Caco-2 (cell line): Measurements from ENCODE around the gene RFPL4AL1. TPM values are rescaled to one million over a fixed set of nuclear protein-coding genes. Genes with fewer than 3 reads are reported as not detected.

Experiments
- BruUV-seq: library from RNA; stranded (reverse); fragments of 400-500 nt; replicated peaks from 2 replicates; lab custom pipeline; 2021; lab: Mats Ljungman, UMichigan
- CTCF ChIA-PET: fragments of 300-600 bp; sonication (Branson Sonifier 250); formaldehyde crosslinking; loops from one replicate; lab custom pipeline; 2022; ENCODE audit warnings: antibody characterized with exemption; lab: Charles Lee
- POLR2A ChIA-PET: fragments of 300-600 bp; sonication (Branson Sonifier 250); formaldehyde crosslinking; loops from one replicate; lab custom pipeline; 2022; ENCODE audit warnings: antibody characterized with exemption; lab: Charles Lee
- DNase-seq, 2 experiments: peaks; one replicate each; pipeline versions ENCODE4 v3.0.0 to v3.0.0-alpha.2; 2020 to 2022
- H3K27me3 ChIP-seq: replicated peaks from 2 replicates; pipeline ENCODE4 v1.6.0; 2011; ENCODE audit warnings: low read length; ENCODE audit not compliant: control insufficient read depth, insufficient read depth
- H3K36me3 ChIP-seq: 2 replicates; pipeline ENCODE4 v1.5.1; 2011; ENCODE audit warnings: low read length; ENCODE audit not compliant: control insufficient read depth, insufficient read depth
- H3K4me1 ChIP-seq: fragments of 250-450 bp; sonication (Bioruptor Pico); 2 replicates; pipeline ENCODE4 v1.5.1; 2020; ENCODE audit warnings: mild to moderate bottlenecking
- H3K4me3 ChIP-seq: 2 replicates; pipeline ENCODE4 v1.5.1; 2011; ENCODE audit warnings: low read depth, mild to moderate bottlenecking, control low read depth, low read length
- H3K9me3 ChIP-seq: fragments of 250-450 bp; sonication (Bioruptor Pico); 2 replicates; pipeline ENCODE4 v1.5.1; 2020; ENCODE audit warnings: mild to moderate bottlenecking, moderate library complexity
- H3K27ac Mint-ChIP-seq: one replicate; pipeline ENCODE4 v1.8.0; 2022; ENCODE audit warnings: mixed read lengths; ENCODE audit not compliant: unreplicated experiment
- H3K27me3 Mint-ChIP-seq: one replicate; pipeline ENCODE4 v1.8.0; 2022; ENCODE audit warnings: mixed read lengths; ENCODE audit not compliant: insufficient read depth, unreplicated experiment
- H3K36me3 Mint-ChIP-seq: one replicate; pipeline ENCODE4 v1.8.0; 2022; ENCODE audit warnings: mild to moderate bottlenecking, mixed read lengths; ENCODE audit not compliant: insufficient read depth, unreplicated experiment
- H3K4me1 Mint-ChIP-seq: one replicate; pipeline ENCODE4 v1.8.0; 2022; ENCODE audit warnings: low read depth, mixed read lengths; ENCODE audit not compliant: unreplicated experiment
- H3K4me3 Mint-ChIP-seq: one replicate; pipeline ENCODE4 v1.8.0; 2022; ENCODE audit warnings: mild to moderate bottlenecking, moderate library complexity, mixed read lengths; ENCODE audit not compliant: unreplicated experiment
- H3K9me3 Mint-ChIP-seq: one replicate; pipeline ENCODE4 v1.8.0; 2022; ENCODE audit warnings: mixed read lengths; ENCODE audit not compliant: unreplicated experiment
- CTCF ChIP-seq, 2 experiments: fragments of 200-600 bp in 1 of 2; IDR thresholded peaks; 1 replicate in 1 of 2; 2 replicates in 1 of 2; pipeline versions ENCODE4 v1.5.1 to v1.8.0; 2011 to 2022; ENCODE audit warnings: antibody characterized with exemption in 1 of 2, control low read depth in 1 of 2, inconsistent platforms in 1 of 2, low read depth in 1 of 2, low read length in 1 of 2, mild to moderate bottlenecking in 1 of 2, moderate library complexity in 1 of 2; ENCODE audit not compliant: insufficient read depth in 1 of 2, severe bottlenecking in 1 of 2, unreplicated experiment in 1 of 2
- intact Hi-C: fragments of 100-400 bp; cut with micrococcal nuclease; formaldehyde crosslinking; loops from one replicate; pipeline ENCODE4 v1.10.0; 2022; ENCODE audit not compliant: unreplicated experiment
- total RNA-seq: library from RNA; stranded (reverse); gene quantifications from 2 replicates; pipeline ENCODE4 v1.2.3, GENCODE V29; 2022

RFPL4AL1 gene
- total RNA-seq, 1 experiment from 2014 or later = not detected

- Mint-ChIP-seq H3K4me3 (no peak overlapping the region), H3K9me3 (no peaks in the 10 kb centered on the region), H3K27me3 (peaks cover 24% of the 10 kb centered on the region), H3K27ac (no peak overlapping the region), H3K36me3 (no peaks in the 10 kb centered on the region), H3K4me1 (no peaks in the 10 kb centered on the region)
- CTCF ChIA-PET = no interaction called here
- no peak for DNase-seq
- Histone ChIP-seq H3K9me3 (peaks cover 3% of the 10 kb centered on the region; the same call in 1 of the 2 replicates), H3K36me3 (no peaks in the 10 kb centered on the region), H3K4me1 (0 out of 2 replicates have a peak, but pooled peaks cover 4% of the 10 kb centered on the region), H3K27me3 (no peaks in the 10 kb centered on the region), H3K4me3 (no peak overlapping the region)
- intact Hi-C loops = no loop called here
- TF ChIP-seq CTCF (IDR thresholded peaks at IDR 0.05; ENCODE audit: insufficient read depth in 1 of 2, low read depth in 1 of 2, low read length in 1 of 2, severe bottlenecking in 1 of 2, unreplicated experiment in 1 of 2) = no peak
- POLR2A ChIA-PET = interaction anchor here (0.6 kb wide), 1 partner anchor 175 kb away, joined by 3 read pairs; no protein-coding TSS in a partner anchor
- BruUV-seq = no TSS peak
Observed at GRCh38 chr19:55813906-55814305, 45.0 kb downstream of the RFPL4AL1 start.

- no peaks in the 10 kb centered on the region for H3K36me3 ChIP-seq
- H3K9me3 ChIP-seq = no peaks in the 10 kb centered on the region
- H3K27me3 ChIP-seq = no peaks in the 10 kb centered on the region
- Mint-ChIP-seq H3K4me1 (no peaks in the 10 kb centered on the region), H3K27ac (no peak overlapping the region), H3K27me3 (peaks cover 19% of the 10 kb centered on the region), H3K9me3 (no peaks in the 10 kb centered on the region), H3K36me3 (no peaks in the 10 kb centered on the region), H3K4me3 (no peak overlapping the region)
- no peak overlapping the region for H3K4me3 ChIP-seq
- ChIA-PET CTCF (no interaction called here), POLR2A (no interaction called here)
- TF ChIP-seq CTCF (IDR thresholded peaks at IDR 0.05; ENCODE audit: insufficient read depth in 1 of 2, low read depth in 1 of 2, low read length in 1 of 2, severe bottlenecking in 1 of 2, unreplicated experiment in 1 of 2) = no peak
- no peak for DNase-seq
- no TSS peak for BruUV-seq
- intact Hi-C loops = no loop called here
- H3K4me1 ChIP-seq = no peaks in the 10 kb centered on the region
Observed at GRCh38 chr19:55820037-55820436, 51.1 kb downstream of the RFPL4AL1 start.

Other genes starting within 250 kb of the RFPL4AL1 start
- not detected in 2 replicates for gene SBK2, start 232.0 kb upstream of the RFPL4AL1 start, total RNA-seq
- 2.3 and 2.4 TPM in 2 replicates for gene SBK3, start 223.6 kb upstream of the RFPL4AL1 start, total RNA-seq
- gene ZNF579, start 188.3 kb upstream of the RFPL4AL1 start, total RNA-seq = 26.5 and 30.4 TPM in 2 replicates
- gene FIZ1, start 169.6 kb upstream of the RFPL4AL1 start, total RNA-seq = 27.2 and 27.7 TPM in 2 replicates
- gene ZNF524, start 168.8 kb upstream of the RFPL4AL1 start, total RNA-seq = 10.8 and 11.1 TPM in 2 replicates
- gene ZNF865, start 163.5 kb upstream of the RFPL4AL1 start, total RNA-seq = 13.2 and 14.5 TPM in 2 replicates
- 8.5 and 10.2 TPM in 2 replicates for gene ZNF784, start 144.6 kb upstream of the RFPL4AL1 start, total RNA-seq
- 38.5 and 41.4 TPM in 2 replicates for gene ZNF580, start 128.1 kb upstream of the RFPL4AL1 start, total RNA-seq
- 46.2 and 47.4 TPM in 2 replicates for gene ZNF581, start 125.5 kb upstream of the RFPL4AL1 start, total RNA-seq
- 17.4 and 17.6 TPM in 2 replicates for gene CCDC106, start 120.9 kb upstream of the RFPL4AL1 start, total RNA-seq
- 289 TPM in 2 replicates for gene U2AF2, start 114.1 kb upstream of the RFPL4AL1 start, total RNA-seq
- 197 and 201 TPM in 2 replicates for gene EPN1, start 93.9 kb upstream of the RFPL4AL1 start, total RNA-seq
- gene NLRP9, start 30.7 kb upstream of the RFPL4AL1 start, total RNA-seq = not detected in 2 replicates
- not detected in 2 replicates for gene RFPL4A, start 10.0 kb upstream of the RFPL4AL1 start, total RNA-seq
- 0.26 and 0.43 TPM in 2 replicates for gene NLRP11, start 62.9 kb downstream of the RFPL4AL1 start, total RNA-seq
- not detected in 2 replicates for gene NLRP4, start 67.4 kb downstream of the RFPL4AL1 start, total RNA-seq
- gene NLRP13, start 163.2 kb downstream of the RFPL4AL1 start, total RNA-seq = not detected in 2 replicates
- gene NLRP8, start 178.7 kb downstream of the RFPL4AL1 start, total RNA-seq = not detected in 2 replicates
- not detected in 2 replicates for gene NLRP5, start 217.7 kb downstream of the RFPL4AL1 start, total RNA-seq